ENCODE data around the gene KCNH6. TPM values are rescaled to one million over a fixed set of nuclear protein-coding genes. Genes with fewer than 3 reads are reported as not detected.

The KCNH6 gene
- total RNA-seq, 1 experiment from 2014 or later = not detected

- no peak for DNase-seq
- no peaks in the 10 kb centered on the region for H3K27me3 ChIP-seq (replicated peaks; ENCODE audit: control insufficient read depth, insufficient read depth, low read length)
- Mint-ChIP-seq H3K4me1 (ENCODE audit: low read depth, unreplicated experiment) (no peaks in the 10 kb centered on the region), H3K9me3 (ENCODE audit: unreplicated experiment) (no peaks in the 10 kb centered on the region), H3K27ac (ENCODE audit: unreplicated experiment) (no peak overlapping the region), H3K36me3 (ENCODE audit: insufficient read depth, unreplicated experiment) (no peaks in the 10 kb centered on the region), H3K27me3 (ENCODE audit: insufficient read depth, unreplicated experiment) (no peaks in the 10 kb centered on the region), H3K4me3 (ENCODE audit: unreplicated experiment) (no peak overlapping the region)
- H3K9me3 ChIP-seq = no peaks in the 10 kb centered on the region
- intact Hi-C loops (cut with micrococcal nuclease; ENCODE audit: unreplicated experiment) = loop anchor here (2.0 kb wide), 1 partner anchor 49 kb away; the partner anchor contains the start of gene KCNH6
- BruUV-seq (replicated peaks) = no TSS peak
- H3K36me3 ChIP-seq (ENCODE audit: control insufficient read depth, insufficient read depth, low read length) = no peaks in the 10 kb centered on the region
- no peak for TF ChIP-seq CTCF (IDR thresholded peaks at IDR 0.05; ENCODE audit: insufficient read depth in 1 of 2, low read depth in 1 of 2, low read length in 1 of 2, severe bottlenecking in 1 of 2, unreplicated experiment in 1 of 2)
- CTCF ChIA-PET = interaction anchor here (0.6 to 1.6 kb wide), 2 partner anchors 21 to 146 kb away, joined by 5 to 8 read pairs; no protein-coding TSS in a partner anchor
- H3K4me3 ChIP-seq (ENCODE audit: low read depth, low read length) = no peak overlapping the region
- H3K4me1 ChIP-seq = no peaks in the 10 kb centered on the region
- POLR2A ChIA-PET = no interaction called here
Measured at GRCh38 chr17:63571632-63572310, 48.6 kb downstream of the KCNH6 start.

GRCh38 chr17:63573634-63574033 lies 50.5 kb downstream of the KCNH6 start:
- H3K36me3 Mint-ChIP-seq (ENCODE audit: insufficient read depth, unreplicated experiment) = no peaks in the 10 kb centered on the region
- no peaks in the 10 kb centered on the region for H3K9me3 ChIP-seq
- H3K4me1 Mint-ChIP-seq (ENCODE audit: low read depth, unreplicated experiment) = peaks cover under 1% of the 10 kb centered on the region
- no peak overlapping the region for H3K4me3 ChIP-seq (ENCODE audit: low read depth, low read length)
- no peaks in the 10 kb centered on the region for H3K27me3 ChIP-seq (replicated peaks; ENCODE audit: control insufficient read depth, insufficient read depth, low read length)
- TF ChIP-seq CTCF (IDR thresholded peaks at IDR 0.05; ENCODE audit: insufficient read depth in 1 of 2, low read depth in 1 of 2, low read length in 1 of 2, severe bottlenecking in 1 of 2, unreplicated experiment in 1 of 2) = peak in 1 of 2 experiments; percentile 44
- H3K4me3 Mint-ChIP-seq (ENCODE audit: unreplicated experiment) = no peak overlapping the region
- H3K27ac Mint-ChIP-seq (ENCODE audit: unreplicated experiment) = peak overlapping the region; percentile 32
- peak in 1 of 2 experiments; percentile 33 for DNase-seq
- H3K36me3 ChIP-seq (ENCODE audit: control insufficient read depth, insufficient read depth, low read length) = no peaks in the 10 kb centered on the region
- ChIA-PET CTCF (no interaction called here), POLR2A (no interaction called here)
- BruUV-seq (replicated peaks) = no TSS peak
- H3K4me1 ChIP-seq = peaks cover 4% of the 10 kb centered on the region; the same call in 1 of the 2 replicates
- H3K9me3 Mint-ChIP-seq (ENCODE audit: unreplicated experiment) = no peaks in the 10 kb centered on the region
- intact Hi-C loops (cut with micrococcal nuclease; ENCODE audit: unreplicated experiment) = loop anchor here (1.0 to 2.0 kb wide), 2 partner anchors 51 to 148 kb away; partner anchors contain the start of gene KCNH6
- H3K27me3 Mint-ChIP-seq (ENCODE audit: insufficient read depth, unreplicated experiment) = no peaks in the 10 kb centered on the region

- Histone ChIP-seq H3K27me3 (replicated peaks; ENCODE audit: control insufficient read depth, insufficient read depth, low read length) (no peaks in the 10 kb centered on the region), H3K4me3 (ENCODE audit: low read depth, low read length) (no peak overlapping the region), H3K9me3 (no peaks in the 10 kb centered on the region), H3K36me3 (ENCODE audit: control insufficient read depth, insufficient read depth, low read length) (peaks cover 8% of the 10 kb centered on the region), H3K4me1 (peaks cover 6% of the 10 kb centered on the region; the same call in 1 of the 2 replicates)
- Mint-ChIP-seq H3K9me3 (ENCODE audit: unreplicated experiment) (no peaks in the 10 kb centered on the region), H3K27ac (ENCODE audit: unreplicated experiment) (no peak overlapping the region), H3K4me3 (ENCODE audit: unreplicated experiment) (no peak overlapping the region), H3K27me3 (ENCODE audit: insufficient read depth, unreplicated experiment) (no peaks in the 10 kb centered on the region), H3K36me3 (ENCODE audit: insufficient read depth, unreplicated experiment) (peaks cover 25% of the 10 kb centered on the region), H3K4me1 (ENCODE audit: low read depth, unreplicated experiment) (peaks cover 10% of the 10 kb centered on the region)
- DNase-seq = no peak
- ChIA-PET CTCF (interaction anchor here (1.0 kb wide), 2 partner anchors 14 to 129 kb away, joined by 3 to 10 read pairs; no protein-coding TSS in a partner anchor), POLR2A (interaction anchor here (0.6 kb wide), 1 partner anchor 197 kb away, joined by 4 read pairs; no protein-coding TSS in a partner anchor)
- intact Hi-C loops (cut with micrococcal nuclease; ENCODE audit: unreplicated experiment) = loop anchor here (1.0 kb wide), 1 partner anchor 28 kb away; the partner anchor contains the start of gene DCAF7
- no TSS peak for BruUV-seq (replicated peaks)
- TF ChIP-seq CTCF (IDR thresholded peaks at IDR 0.05; ENCODE audit: insufficient read depth in 1 of 2, low read depth in 1 of 2, low read length in 1 of 2, severe bottlenecking in 1 of 2, unreplicated experiment in 1 of 2) = no peak
Measured at GRCh38 chr17:63578027-63578768, 55.0 kb downstream of the KCNH6 start.

Data from Caco-2 (cell line).